ENCODE results near the gene MTMR2. TPM values are rescaled to one million over a fixed set of nuclear protein-coding genes. Genes with fewer than 3 reads are reported as not detected.

The MTMR2 gene
- total and polyA plus RNA-seq, 12 donors = 7.8 to 23.1 (median 20.0) TPM

- no peaks in the 10 kb centered on the region for H3K27me3 ChIP-seq
- H3K27ac ChIP-seq = no peak overlapping the region
- H3K9me3 ChIP-seq = no peaks in the 10 kb centered on the region
- H3K4me3 ChIP-seq = no peak overlapping the region
- DNase-seq (no peak), ATAC-seq (no peak)
- intact Hi-C loops (cut with DNase I) = loop anchor here in 1 of 10 donors (5.0 kb wide), 1 partner anchor 130 kb away; the partner anchor contains the start of gene MTMR2
- H3K4me1 ChIP-seq = peaks cover 0 to 31% (median 26%) of the 10 kb centered on the region in 9 donors
- TF ChIP-seq, protein P1, sequence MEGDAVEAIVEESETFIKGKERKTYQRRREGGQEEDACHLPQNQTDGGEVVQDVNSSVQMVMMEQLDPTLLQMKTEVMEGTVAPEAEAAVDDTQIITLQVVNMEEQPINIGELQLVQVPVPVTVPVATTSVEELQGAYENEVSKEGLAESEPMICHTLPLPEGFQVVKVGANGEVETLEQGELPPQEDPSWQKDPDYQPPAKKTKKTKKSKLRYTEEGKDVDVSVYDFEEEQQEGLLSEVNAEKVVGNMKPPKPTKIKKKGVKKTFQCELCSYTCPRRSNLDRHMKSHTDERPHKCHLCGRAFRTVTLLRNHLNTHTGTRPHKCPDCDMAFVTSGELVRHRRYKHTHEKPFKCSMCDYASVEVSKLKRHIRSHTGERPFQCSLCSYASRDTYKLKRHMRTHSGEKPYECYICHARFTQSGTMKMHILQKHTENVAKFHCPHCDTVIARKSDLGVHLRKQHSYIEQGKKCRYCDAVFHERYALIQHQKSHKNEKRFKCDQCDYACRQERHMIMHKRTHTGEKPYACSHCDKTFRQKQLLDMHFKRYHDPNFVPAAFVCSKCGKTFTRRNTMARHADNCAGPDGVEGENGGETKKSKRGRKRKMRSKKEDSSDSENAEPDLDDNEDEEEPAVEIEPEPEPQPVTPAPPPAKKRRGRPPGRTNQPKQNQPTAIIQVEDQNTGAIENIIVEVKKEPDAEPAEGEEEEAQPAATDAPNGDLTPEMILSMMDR (IDR thresholded peaks at IDR 0.05) = no peak
- peaks cover 0 to 7% (median 0%) of the 10 kb centered on the region in 9 donors for H3K36me3 ChIP-seq
- 93 to 94% methylated on average over 7 of the region's 7 CpGs for WGBS, 2 donors
Observed at GRCh38 chr11:95792700-95793099, 131.2 kb downstream of the MTMR2 start.

DNA sequence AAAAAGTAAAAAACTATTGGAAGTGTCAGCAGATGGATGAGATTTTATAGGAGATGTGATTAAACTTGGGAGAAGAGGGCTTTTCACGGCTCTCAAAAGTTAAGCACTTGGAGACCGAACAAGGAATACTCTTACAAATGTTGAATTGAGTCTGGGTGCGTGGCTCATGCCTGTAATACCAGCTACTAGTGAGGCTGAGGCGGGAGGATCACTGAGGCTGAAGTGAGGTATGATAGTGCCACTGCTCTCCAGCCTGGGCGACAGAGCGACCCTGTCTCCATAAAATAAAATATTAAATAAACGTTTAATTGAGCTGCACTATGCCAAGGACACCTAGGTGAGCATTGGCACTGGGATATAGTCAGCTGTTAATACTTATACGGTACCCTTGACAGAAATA, 131.7 kb downstream of the MTMR2 start:
- no peak overlapping the region for H3K27ac ChIP-seq
- WGBS, 2 donors = 91 to 93% methylated on average over 8 of the region's 8 CpGs
- H3K36me3 ChIP-seq = peaks cover 0 to 12% (median 5%) of the 10 kb centered on the region in 9 donors
- no peak for ATAC-seq
- no peaks in the 10 kb centered on the region for H3K9me3 ChIP-seq
- no peaks in the 10 kb centered on the region for H3K27me3 ChIP-seq
- TF ChIP-seq, protein P1 (IDR thresholded peaks at IDR 0.05) = no peak
- intact Hi-C loops (cut with DNase I) = loop anchor here in 1 of 10 donors (5.0 kb wide), 1 partner anchor 130 kb away; the partner anchor contains the start of gene MTMR2
- H3K4me3 ChIP-seq = peak overlapping the region in 1 of 10 donors; percentile 98
- no peak for DNase-seq
- peaks cover 0 to 31% (median 26%) of the 10 kb centered on the region in 9 donors for H3K4me1 ChIP-seq

GRCh38 chr11:95791709-95792033, 132.2 kb downstream of the MTMR2 start:
- TF ChIP-seq, protein P1 (IDR thresholded peaks at IDR 0.05) = no peak
- H3K4me3 ChIP-seq = peak overlapping the region in 9 of 10 donors; percentile 79 to 98 (median 92)
- intact Hi-C loops (cut with DNase I) = loop anchor here in 1 of 10 donors (5.0 kb wide), 1 partner anchor 131 kb away; the partner anchor contains the start of gene MTMR2
- H3K27me3 ChIP-seq = no peaks in the 10 kb centered on the region
- peaks cover 0 to 17% (median 7%) of the 10 kb centered on the region in 9 donors for H3K36me3 ChIP-seq
- WGBS, 2 donors = 55 to 64% methylated on average over 8 of the region's 8 CpGs
- ATAC-seq = no peak
- peaks cover 0 to 31% (median 26%) of the 10 kb centered on the region in 9 donors for H3K4me1 ChIP-seq
- no peak for DNase-seq
- peak overlapping the region in 2 of 10 donors; percentile 93 to 100 for H3K27ac ChIP-seq
- H3K9me3 ChIP-seq = no peaks in the 10 kb centered on the region

GRCh38 chr11:95790933-95791708, 132.8 kb downstream of the MTMR2 start:
- Histone ChIP-seq H3K9me3 (no peaks in the 10 kb centered on the region), H3K4me1 (peaks cover 0 to 31% (median 26%) of the 10 kb centered on the region in 9 donors), H3K36me3 (peaks cover 0 to 23% (median 7%) of the 10 kb centered on the region in 9 donors), H3K4me3 (peak overlapping the region; percentile 77 to 98 (median 90)), H3K27ac (peak overlapping the region; percentile 93 to 100 (median 98)), H3K27me3 (no peaks in the 10 kb centered on the region)
- DNase-seq (peak; percentile 43 to 55), ATAC-seq (peak in 7 of 8 donors; percentile 1 to 23 (median 7))
- intact Hi-C loops (cut with DNase I) = loop anchor here in 1 of 10 donors (5.0 kb wide), 1 partner anchor 131 kb away; the partner anchor contains the start of gene MTMR2
- WGBS, 2 donors = 6% methylated on average over 29 of the region's 29 CpGs
- TF ChIP-seq, protein P1 (IDR thresholded peaks at IDR 0.05) = no peak
